ENCODE results near the gene ATP8B3. TPM values are rescaled to one million over a fixed set of nuclear protein-coding genes. Genes with fewer than 3 reads are reported as not detected.

ATP8B3 gene
- total and polyA plus RNA-seq, 2 donors (not counting 1 experiment from before 2014, with no cell fraction given): 2.3 to 3.0 TPM

DNA sequence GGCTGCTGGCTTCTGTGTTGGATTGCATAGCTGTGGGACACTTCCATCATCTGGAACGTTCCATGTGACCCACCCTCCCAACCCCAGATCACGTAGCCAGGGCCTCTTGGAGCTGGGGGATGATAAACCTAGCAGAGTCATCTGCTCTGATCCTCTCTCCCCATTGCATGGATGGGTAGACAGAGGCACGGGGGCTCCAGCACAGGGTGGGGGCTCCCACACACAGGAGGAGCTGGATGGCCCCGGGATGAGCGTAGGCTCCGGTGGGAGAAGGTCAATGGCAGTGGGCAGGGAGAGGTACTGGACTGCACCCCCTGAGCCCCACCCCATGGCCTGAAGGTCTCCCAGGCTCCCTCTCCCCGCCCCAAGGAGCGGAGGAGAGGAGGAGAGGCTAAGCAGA, 25.4 kb downstream of the ATP8B3 start:
- Histone ChIP-seq H3K9me3 (ENCODE audit: control insufficient read depth, insufficient read depth, low read depth, low read length) (no peaks in the 10 kb centered on the region), H3K79me2 (ENCODE audit: control insufficient read depth, insufficient read depth, low read length) (no peaks in the 10 kb centered on the region)
- no peak for TF ChIP-seq EZH2 (IDR thresholded peaks at IDR 0.05; ENCODE audit: low read length, missing control alignments)
- TF ChIP-seq, protein P1, sequence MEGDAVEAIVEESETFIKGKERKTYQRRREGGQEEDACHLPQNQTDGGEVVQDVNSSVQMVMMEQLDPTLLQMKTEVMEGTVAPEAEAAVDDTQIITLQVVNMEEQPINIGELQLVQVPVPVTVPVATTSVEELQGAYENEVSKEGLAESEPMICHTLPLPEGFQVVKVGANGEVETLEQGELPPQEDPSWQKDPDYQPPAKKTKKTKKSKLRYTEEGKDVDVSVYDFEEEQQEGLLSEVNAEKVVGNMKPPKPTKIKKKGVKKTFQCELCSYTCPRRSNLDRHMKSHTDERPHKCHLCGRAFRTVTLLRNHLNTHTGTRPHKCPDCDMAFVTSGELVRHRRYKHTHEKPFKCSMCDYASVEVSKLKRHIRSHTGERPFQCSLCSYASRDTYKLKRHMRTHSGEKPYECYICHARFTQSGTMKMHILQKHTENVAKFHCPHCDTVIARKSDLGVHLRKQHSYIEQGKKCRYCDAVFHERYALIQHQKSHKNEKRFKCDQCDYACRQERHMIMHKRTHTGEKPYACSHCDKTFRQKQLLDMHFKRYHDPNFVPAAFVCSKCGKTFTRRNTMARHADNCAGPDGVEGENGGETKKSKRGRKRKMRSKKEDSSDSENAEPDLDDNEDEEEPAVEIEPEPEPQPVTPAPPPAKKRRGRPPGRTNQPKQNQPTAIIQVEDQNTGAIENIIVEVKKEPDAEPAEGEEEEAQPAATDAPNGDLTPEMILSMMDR (conservative IDR thresholded peaks at IDR 0.05 in 1 of 2, IDR thresholded peaks at IDR 0.05 in 1 of 2; ENCODE audit: low read depth in 1 of 2, low read length in 2 of 2): no peak

DNA sequence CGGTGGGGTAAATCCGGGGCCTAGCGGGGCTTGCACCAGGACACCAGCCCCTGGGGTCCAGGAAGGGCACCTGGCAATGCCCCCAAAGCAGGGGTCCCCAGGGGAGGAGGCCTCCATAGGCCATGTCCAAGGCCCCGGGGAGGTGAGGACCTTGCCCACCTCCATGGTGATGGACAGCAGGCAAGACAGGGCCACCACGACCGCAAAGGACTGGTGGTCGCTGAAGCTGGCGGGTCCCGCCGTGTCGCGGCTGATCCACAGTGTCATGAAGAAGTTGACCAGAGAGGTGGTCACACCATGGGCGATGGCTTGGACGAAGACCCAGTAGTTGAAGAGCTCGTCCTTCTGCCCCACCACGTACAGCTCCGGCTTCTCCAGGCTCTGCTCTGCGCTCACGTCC, 26.8 kb downstream of the ATP8B3 start:
- Histone ChIP-seq H3K4me3 (replicated peaks in 1 of 4; ENCODE audit: control extremely low read depth in 1 of 4, insufficient read depth in 1 of 4, low read depth in 3 of 4, low read length in 4 of 4) (no peak overlapping the region), H3K36me3 (ENCODE audit: control insufficient read depth, insufficient read depth, low read length) (no peaks in the 10 kb centered on the region), H2AFZ (ENCODE audit: low read length) (no peak overlapping the region), H3K9me3 (ENCODE audit: control insufficient read depth, insufficient read depth, low read depth, low read length) (no peaks in the 10 kb centered on the region), H3K9ac (ENCODE audit: insufficient read depth, low read length) (no peak overlapping the region), H3K4me2 (ENCODE audit: extremely low read depth, insufficient read depth, low read length) (no peak overlapping the region), H3K4me1 (ENCODE audit: control insufficient read depth, extremely low read depth, insufficient read depth, low read length) (no peaks in the 10 kb centered on the region), H3K27ac (ENCODE audit: insufficient read depth, low read length) (no peak overlapping the region), H3K27me3 (ENCODE audit: control insufficient read depth, insufficient read depth, low read length) (peaks cover 6% of the 10 kb centered on the region), H3K79me2 (ENCODE audit: control insufficient read depth, insufficient read depth, low read length) (no peaks in the 10 kb centered on the region), H4K20me1 (ENCODE audit: control insufficient read depth, extremely low read depth, insufficient read depth, low read length) (no peaks in the 10 kb centered on the region)
- no peak for TF ChIP-seq EZH2 (IDR thresholded peaks at IDR 0.05; ENCODE audit: low read length, missing control alignments)
- TF ChIP-seq, protein P1 (conservative IDR thresholded peaks at IDR 0.05 in 1 of 2, IDR thresholded peaks at IDR 0.05 in 1 of 2; ENCODE audit: low read depth in 1 of 2, low read length in 2 of 2): no peak
- no peak for DNase-seq (ENCODE audit: low read depth in 2 of 2)

More for the DNA sequence above, 25.4 kb downstream of the ATP8B3 start:
- Histone ChIP-seq H3K36me3 (ENCODE audit: control insufficient read depth, insufficient read depth, low read length) (no peaks in the 10 kb centered on the region), H3K27me3 (ENCODE audit: control insufficient read depth, insufficient read depth, low read length) (peaks cover 6% of the 10 kb centered on the region), H3K4me1 (ENCODE audit: control insufficient read depth, extremely low read depth, insufficient read depth, low read length) (no peaks in the 10 kb centered on the region), H3K4me2 (ENCODE audit: extremely low read depth, insufficient read depth, low read length) (no peak overlapping the region), H4K20me1 (ENCODE audit: control insufficient read depth, extremely low read depth, insufficient read depth, low read length) (no peaks in the 10 kb centered on the region), H3K27ac (ENCODE audit: insufficient read depth, low read length) (no peak overlapping the region), H3K9ac (ENCODE audit: insufficient read depth, low read length) (no peak overlapping the region), H2AFZ (ENCODE audit: low read length) (no peak overlapping the region), H3K4me3 (replicated peaks in 1 of 4; ENCODE audit: control extremely low read depth in 1 of 4, insufficient read depth in 1 of 4, low read depth in 3 of 4, low read length in 4 of 4) (no peak overlapping the region)
- no peak for DNase-seq (ENCODE audit: low read depth in 2 of 2)

DNA sequence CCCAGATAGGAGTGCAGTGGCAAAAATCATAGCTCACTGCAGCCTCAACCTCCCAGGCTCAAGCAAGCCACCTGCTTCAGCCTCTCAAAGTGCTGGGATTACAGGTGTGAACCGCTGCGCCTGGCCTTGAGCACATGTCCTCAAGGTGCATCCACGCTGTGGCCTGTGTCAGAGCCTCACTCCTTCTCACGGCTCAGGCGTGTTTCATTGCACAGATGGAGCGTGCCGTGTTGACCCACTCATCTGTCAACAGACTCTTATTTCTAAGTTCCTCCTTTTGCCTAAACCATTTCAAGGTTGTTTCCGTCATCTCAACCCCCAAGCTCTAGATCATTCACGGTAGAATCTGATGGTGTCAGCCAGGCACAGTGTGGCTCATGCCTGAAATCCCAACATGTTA, 28.2 kb downstream of the ATP8B3 start:
- Histone ChIP-seq H3K9me3 (ENCODE audit: control insufficient read depth, insufficient read depth, low read depth, low read length) (no peaks in the 10 kb centered on the region), H3K4me1 (ENCODE audit: control insufficient read depth, extremely low read depth, insufficient read depth, low read length) (no peaks in the 10 kb centered on the region), H4K20me1 (ENCODE audit: control insufficient read depth, extremely low read depth, insufficient read depth, low read length) (no peaks in the 10 kb centered on the region), H3K27me3 (ENCODE audit: control insufficient read depth, insufficient read depth, low read length) (peaks cover 11% of the 10 kb centered on the region), H3K4me3 (replicated peaks in 1 of 4; ENCODE audit: control extremely low read depth in 1 of 4, insufficient read depth in 1 of 4, low read depth in 3 of 4, low read length in 4 of 4) (no peak overlapping the region), H3K36me3 (ENCODE audit: control insufficient read depth, insufficient read depth, low read length) (no peaks in the 10 kb centered on the region), H2AFZ (ENCODE audit: low read length) (no peak overlapping the region), H3K27ac (ENCODE audit: insufficient read depth, low read length) (no peak overlapping the region), H3K79me2 (ENCODE audit: control insufficient read depth, insufficient read depth, low read length) (no peaks in the 10 kb centered on the region), H3K9ac (ENCODE audit: insufficient read depth, low read length) (no peak overlapping the region), H3K4me2 (ENCODE audit: extremely low read depth, insufficient read depth, low read length) (no peak overlapping the region)
- no peak for TF ChIP-seq EZH2 (IDR thresholded peaks at IDR 0.05; ENCODE audit: low read length, missing control alignments)
- TF ChIP-seq, protein P1 (conservative IDR thresholded peaks at IDR 0.05 in 1 of 2, IDR thresholded peaks at IDR 0.05 in 1 of 2; ENCODE audit: low read depth in 1 of 2, low read length in 2 of 2): no peak
- DNase-seq (ENCODE audit: low read depth in 2 of 2): no peak

Data from fibroblast of lung (primary cell).